Upper lobe of left lung (tissue), 6 donors: ENCODE measurements around the gene ANKFN1. TPM values are rescaled to one million over a fixed set of nuclear protein-coding genes. Genes with fewer than 3 reads are reported as not detected.

Source experiments
- ATAC-seq, 2 donors: fragments of 200-7000 bp; cut with Tn5 transposase; one replicate each; pipeline ENCODE4 v1.9.1; 2022; ENCODE audit warnings: mild to moderate bottlenecking in 2 of 2, moderate library complexity in 2 of 2; ENCODE audit not compliant: low FRiP score in 2 of 2
- DNase-seq, 2 donors: peaks; one replicate each; pipeline ENCODE4 v3.0.0-alpha.2; 2019 to 2020
- H3K27ac ChIP-seq, 4 donors: fragments of 200-600 bp; sonication (generic); one replicate each; pipeline ENCODE4 v1.5.1; 2016 to 2019
- H3K27me3 ChIP-seq, 4 donors: fragments of 200-600 bp; sonication (generic); one replicate each; pipeline ENCODE4 v1.5.1; 2017 to 2019
- H3K36me3 ChIP-seq, 4 donors: fragments of 200-600 bp; sonication (generic); one replicate each; pipeline ENCODE4 v1.5.1; 2016 to 2019
- H3K4me1 ChIP-seq, 4 donors: fragments of 200-600 bp; sonication (generic); one replicate each; pipeline ENCODE4 v1.5.1; 2018 to 2019
- H3K4me3 ChIP-seq, 4 donors: fragments of 200-600 bp; sonication (generic); one replicate each; pipeline ENCODE4 v1.5.1; 2017 to 2019; ENCODE audit warnings: mild to moderate bottlenecking in 2 of 4, moderate library complexity in 1 of 4
- H3K9me3 ChIP-seq, 4 donors: fragments of 200-600 bp; sonication (generic); one replicate each; pipeline ENCODE4 v1.5.1; 2018 to 2019
- CTCF ChIP-seq, 6 experiments: fragments of 450-650 bp in 4 of 6; fragments of 200-600 bp in 2 of 6; sonication (generic) in 2 of 6; IDR thresholded peaks; one replicate each; pipeline ENCODE4 v1.5.1; 2016 to 2019; ENCODE audit warnings: antibody characterized with exemption in 6 of 6
- EP300 ChIP-seq, 4 donors: sonication (generic); formaldehyde crosslinking; IDR thresholded peaks; one replicate each; pipeline ENCODE4 v1.5.1; 2017; ENCODE audit warnings: antibody characterized with exemption in 4 of 4, control low read depth in 2 of 4
- POLR2A ChIP-seq, 4 donors: fragments of 450-650 bp; IDR thresholded peaks; one replicate each; pipeline ENCODE4 v1.5.1; 2016 to 2017; ENCODE audit warnings: antibody characterized with exemption in 4 of 4, mild to moderate bottlenecking in 2 of 4
- POLR2AphosphoS5 ChIP-seq, 2 donors: sonication (generic); formaldehyde crosslinking; IDR thresholded peaks; one replicate each; pipeline ENCODE4 v1.5.1; 2017; ENCODE audit warnings: antibody characterized with exemption in 2 of 2
- WGBS, 2 donors: methylation state at CpG; one replicate each; pipeline ENCODE4 v1.1.5; 2017 to 2018; 5-methylcytosine and 5-hydroxymethylcytosine counted together
- total RNA-seq, 6 donors: library from RNA; depleted of rRNA in 4 of 6; stranded (reverse); fragments of >200 nt in 4 of 6; gene quantifications; one replicate each; pipeline versions ENCODE4 v1.1.0 to v1.2.1, GENCODE V29; 2016 to 2021
- donor health status: DM: no; HTN: no; CAD: no; lungs with moderate emphysema.
- donor health status: DM: no; HTN: yes; CAD: no; lungs with severe emphysema.

ANKFN1 gene
- total RNA-seq, 6 donors from 2014 or later: 0.55 to 14.4 (median 2.6) TPM

- H3K9me3 ChIP-seq: no peaks in the 10 kb centered on the region
- peak in 1 of 2 donors; percentile 80 for DNase-seq
- no peak overlapping the region for H3K27ac ChIP-seq
- peak in 1 of 2 donors; percentile 77 for ATAC-seq
- H3K4me3 ChIP-seq: no peak overlapping the region
- no peaks in the 10 kb centered on the region for H3K27me3 ChIP-seq
- no peaks in the 10 kb centered on the region for H3K36me3 ChIP-seq
- TF ChIP-seq CTCF (IDR thresholded peaks at IDR 0.05): no peak
- peak in 1 of 4 donors; percentile 39 for TF ChIP-seq EP300 (IDR thresholded peaks at IDR 0.05)
- TF ChIP-seq POLR2A (IDR thresholded peaks at IDR 0.05): no peak
- peak in 1 of 2 donors; percentile 39 for TF ChIP-seq POLR2AphosphoS5 (IDR thresholded peaks at IDR 0.05)
- no peaks in the 10 kb centered on the region for H3K4me1 ChIP-seq
- 45 to 48% methylated on average over 4 to 5 of the region's 5 CpGs for WGBS, 2 donors
Observed at GRCh38 chr17:56172517-56172982, 19.3 kb downstream of the ANKFN1 start.

DNA sequence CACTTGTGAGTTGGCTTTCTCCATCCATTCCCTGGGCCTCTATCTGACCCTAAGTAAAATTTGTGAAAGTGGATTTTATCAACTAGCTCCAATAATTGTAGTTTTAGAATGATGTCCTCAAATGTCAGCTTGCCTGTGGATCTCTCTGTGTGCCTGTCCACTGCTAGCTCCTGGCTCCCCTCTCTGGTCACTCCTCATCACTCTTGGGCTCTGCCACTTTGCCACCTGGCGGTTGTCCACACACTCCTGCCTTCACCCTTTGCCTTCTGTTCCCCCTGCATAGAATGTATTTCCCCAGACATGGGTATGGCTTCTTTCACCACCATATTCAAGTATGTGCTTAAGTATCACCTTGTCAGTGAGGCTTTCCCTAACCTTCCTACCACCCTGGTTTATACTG lies 19.8 kb downstream of the ANKFN1 start:
- Histone ChIP-seq H3K27ac (no peak overlapping the region), H3K4me3 (no peak overlapping the region), H3K27me3 (no peaks in the 10 kb centered on the region), H3K9me3 (no peaks in the 10 kb centered on the region), H3K4me1 (no peaks in the 10 kb centered on the region), H3K36me3 (no peaks in the 10 kb centered on the region)
- DNase-seq (no peak), ATAC-seq (no peak)
- TF ChIP-seq EP300 (IDR thresholded peaks at IDR 0.05) (no peak), POLR2AphosphoS5 (IDR thresholded peaks at IDR 0.05) (no peak), CTCF (IDR thresholded peaks at IDR 0.05) (no peak), POLR2A (IDR thresholded peaks at IDR 0.05) (no peak)
- whole genome bisulfite sequencing, 2 donors: 70 to 89% methylated on average over 1 of the region's 1 CpG

DNA sequence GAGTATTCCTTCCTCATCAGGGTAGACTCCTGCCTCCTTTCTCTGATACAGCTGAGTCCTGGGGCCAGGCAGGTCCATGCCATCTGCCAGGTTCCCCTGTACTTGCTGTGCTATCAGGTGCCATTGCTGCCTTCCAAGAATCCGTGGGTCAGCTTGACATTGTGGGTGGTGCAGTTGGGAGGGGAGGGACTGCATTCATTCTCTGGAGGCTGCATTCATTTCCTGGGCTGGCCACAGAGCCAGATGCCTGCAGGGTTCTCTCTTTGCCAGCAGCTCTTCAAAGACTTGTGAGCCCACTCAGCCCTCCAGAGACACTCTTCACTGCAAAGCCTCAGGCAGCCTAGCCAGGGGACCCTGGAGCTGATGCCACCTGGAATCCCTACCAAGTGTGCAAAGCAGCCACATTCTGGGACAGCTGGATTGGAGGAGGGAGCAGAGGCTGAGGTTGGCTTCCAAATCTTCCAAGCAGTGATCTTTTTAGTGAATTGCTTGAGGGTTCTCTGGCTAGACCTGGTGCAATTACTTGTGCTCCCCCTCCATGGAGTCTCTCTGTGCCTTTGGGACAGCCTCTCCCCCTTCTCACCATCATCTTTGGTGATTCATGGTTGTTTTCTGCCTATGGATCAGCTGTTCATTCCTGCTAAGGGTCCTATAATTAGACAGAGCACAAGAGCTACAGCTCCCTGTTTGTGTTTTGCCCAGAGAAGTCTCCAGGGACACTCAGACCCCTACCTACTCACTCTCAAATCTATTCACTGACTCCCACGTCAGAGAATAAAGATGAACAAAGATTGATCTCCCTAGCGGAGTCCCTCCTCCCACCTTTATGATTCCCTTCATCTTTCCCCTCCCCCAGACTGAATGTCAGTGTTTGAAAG lies 20.9 kb downstream of the ANKFN1 start:
- Histone ChIP-seq H3K36me3 (no peaks in the 10 kb centered on the region), H3K4me3 (no peak overlapping the region), H3K27ac (no peak overlapping the region), H3K27me3 (no peaks in the 10 kb centered on the region), H3K9me3 (no peaks in the 10 kb centered on the region), H3K4me1 (no peaks in the 10 kb centered on the region)
- no peak for DNase-seq
- 46 to 51% methylated on average over 3 of the region's 3 CpGs for WGBS, 2 donors
- no peak for ATAC-seq
- TF ChIP-seq POLR2A (IDR thresholded peaks at IDR 0.05): no peak

DNA sequence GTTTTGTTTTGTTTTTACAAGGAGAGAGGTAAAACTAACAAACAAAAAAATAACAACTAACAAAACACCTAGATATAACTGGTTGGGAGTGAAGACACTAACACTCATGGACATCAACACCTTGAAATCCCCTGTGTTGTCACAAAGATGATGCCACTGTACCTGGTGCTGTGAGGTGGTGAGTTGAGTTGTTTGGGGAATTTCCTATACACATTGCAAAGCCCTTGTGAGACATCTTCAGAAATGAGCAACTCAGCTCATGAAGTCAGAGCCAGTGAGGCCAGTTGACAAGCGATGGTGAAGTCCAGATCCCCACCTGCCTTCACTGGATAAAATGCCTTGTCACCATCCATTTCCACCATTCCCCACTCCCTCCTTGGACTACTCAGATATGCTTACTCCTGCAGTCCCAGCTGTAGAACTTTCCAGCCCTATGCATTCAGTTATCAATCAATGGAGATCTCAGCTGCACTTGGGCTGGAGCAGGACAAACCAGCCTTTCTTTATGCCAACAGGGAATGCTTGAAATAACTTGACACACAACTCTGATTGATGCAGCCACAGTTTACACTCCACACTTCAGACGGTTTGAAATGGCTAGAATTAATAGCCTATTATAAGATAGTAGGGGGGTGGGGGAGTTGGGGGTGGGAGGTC lies 22.2 kb downstream of the ANKFN1 start:
- H3K27me3 ChIP-seq: no peaks in the 10 kb centered on the region
- no peak for DNase-seq
- H3K27ac ChIP-seq: no peak overlapping the region
- no peaks in the 10 kb centered on the region for H3K4me1 ChIP-seq
- H3K36me3 ChIP-seq: no peaks in the 10 kb centered on the region
- H3K9me3 ChIP-seq: no peaks in the 10 kb centered on the region
- ATAC-seq: no peak
- no peak overlapping the region for H3K4me3 ChIP-seq
- no peak for TF ChIP-seq EP300 (IDR thresholded peaks at IDR 0.05)
- no peak for TF ChIP-seq POLR2A (IDR thresholded peaks at IDR 0.05)
- TF ChIP-seq POLR2AphosphoS5 (IDR thresholded peaks at IDR 0.05): no peak
- TF ChIP-seq CTCF (IDR thresholded peaks at IDR 0.05): no peak
- WGBS, 2 donors: 67 to 70% methylated on average over 2 of the region's 2 CpGs

- H3K27me3 ChIP-seq: no peaks in the 10 kb centered on the region
- 56 to 59% methylated on average over 4 of the region's 4 CpGs for WGBS, 2 donors
- DNase-seq: no peak
Observed at GRCh38 chr17:56176091-56176490, 22.8 kb downstream of the ANKFN1 start.

More at GRCh38 chr17:56176091-56176490, 22.8 kb downstream of the ANKFN1 start:
- no peaks in the 10 kb centered on the region for H3K9me3 ChIP-seq
- no peak overlapping the region for H3K4me3 ChIP-seq
- no peaks in the 10 kb centered on the region for H3K36me3 ChIP-seq
- TF ChIP-seq POLR2AphosphoS5 (IDR thresholded peaks at IDR 0.05) (no peak), CTCF (IDR thresholded peaks at IDR 0.05) (no peak), POLR2A (IDR thresholded peaks at IDR 0.05) (no peak), EP300 (IDR thresholded peaks at IDR 0.05) (no peak)
- no peak for ATAC-seq
- H3K27ac ChIP-seq: no peak overlapping the region
- H3K4me1 ChIP-seq: no peaks in the 10 kb centered on the region
